ENCODE data around the gene CYP17A1.
"Not testable (repeated sequence)": the region's sequence is repeated elsewhere in the genome, so short reads cannot be mapped to it uniquely, and the experiment has no call there.

The CYP17A1 gene, protein sequence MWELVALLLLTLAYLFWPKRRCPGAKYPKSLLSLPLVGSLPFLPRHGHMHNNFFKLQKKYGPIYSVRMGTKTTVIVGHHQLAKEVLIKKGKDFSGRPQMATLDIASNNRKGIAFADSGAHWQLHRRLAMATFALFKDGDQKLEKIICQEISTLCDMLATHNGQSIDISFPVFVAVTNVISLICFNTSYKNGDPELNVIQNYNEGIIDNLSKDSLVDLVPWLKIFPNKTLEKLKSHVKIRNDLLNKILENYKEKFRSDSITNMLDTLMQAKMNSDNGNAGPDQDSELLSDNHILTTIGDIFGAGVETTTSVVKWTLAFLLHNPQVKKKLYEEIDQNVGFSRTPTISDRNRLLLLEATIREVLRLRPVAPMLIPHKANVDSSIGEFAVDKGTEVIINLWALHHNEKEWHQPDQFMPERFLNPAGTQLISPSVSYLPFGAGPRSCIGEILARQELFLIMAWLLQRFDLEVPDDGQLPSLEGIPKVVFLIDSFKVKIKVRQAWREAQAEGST

DNA sequence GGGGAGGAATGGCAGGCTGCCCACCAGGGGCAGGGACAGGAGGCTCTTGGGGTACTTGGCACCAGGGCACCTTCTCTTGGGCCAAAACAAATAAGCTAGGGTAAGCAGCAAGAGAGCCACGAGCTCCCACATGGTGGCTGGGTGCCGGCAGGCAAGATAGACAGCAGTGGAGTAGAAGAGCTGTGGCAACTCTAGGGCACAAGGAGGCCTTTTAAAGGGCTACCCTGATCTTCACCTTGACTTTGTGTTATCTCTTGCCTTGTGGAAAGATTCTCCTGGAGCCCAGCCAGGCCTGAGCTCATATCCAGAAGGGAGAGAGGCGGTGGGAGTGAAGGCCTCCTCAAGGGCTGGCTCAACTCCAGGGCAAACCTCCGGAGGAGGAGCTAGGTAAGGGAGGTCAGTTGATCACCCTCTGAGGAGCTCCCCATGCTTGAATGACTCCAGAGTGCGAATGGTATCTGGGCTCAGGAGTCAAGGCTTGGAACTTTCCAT lies at the start of gene CYP17A1:
Gene CYP17A1 (minus strand): TSS at position 184 of the 492 bp plus-strand sequence. CDS start 52 bp downstream, at position 132.
- DNase-seq (ENCODE audit: low read depth in 2 of 2) = no peak

DNA sequence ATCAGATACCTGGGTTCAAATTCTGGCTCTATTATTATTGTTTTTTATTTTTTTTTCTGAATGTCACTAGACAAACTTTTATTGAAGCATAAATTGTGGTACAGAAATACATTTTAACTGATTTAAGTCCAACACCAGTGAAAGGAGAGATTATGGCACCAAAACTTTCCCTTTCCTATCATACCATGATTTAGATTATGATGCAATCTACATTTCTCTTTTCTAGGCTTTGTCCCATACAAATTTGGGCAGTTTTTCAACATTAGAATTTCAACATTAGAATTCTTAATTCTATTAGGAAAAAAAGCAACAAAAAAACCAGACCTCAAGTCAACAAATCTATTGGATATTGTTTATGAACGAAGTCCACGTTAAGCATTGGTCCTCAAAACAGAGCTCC lies 43.0 kb upstream of the CYP17A1 start:
- DNase-seq (ENCODE audit: low read depth in 2 of 2) = no peak

DNA sequence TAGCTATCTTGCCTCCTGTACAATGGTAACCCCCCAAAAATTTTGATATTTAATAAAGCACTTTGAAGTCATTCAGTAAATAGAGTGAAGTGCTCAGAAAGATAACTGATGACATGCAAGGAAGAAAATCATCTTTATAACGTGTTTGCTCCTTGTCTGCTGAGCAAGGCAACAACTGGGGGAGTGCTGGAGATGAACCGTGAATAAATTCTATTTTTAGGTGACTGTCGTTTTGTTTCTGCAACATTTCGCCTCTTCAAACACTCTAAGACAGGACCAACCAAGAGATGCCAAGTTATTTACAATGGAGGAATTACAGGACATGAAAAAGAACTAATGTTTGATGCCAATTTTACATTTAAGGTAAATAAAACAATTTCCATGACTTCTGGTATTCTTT lies 41.4 kb upstream of the CYP17A1 start:
- DNase-seq (ENCODE audit: low read depth in 2 of 2) = no peak

DNA sequence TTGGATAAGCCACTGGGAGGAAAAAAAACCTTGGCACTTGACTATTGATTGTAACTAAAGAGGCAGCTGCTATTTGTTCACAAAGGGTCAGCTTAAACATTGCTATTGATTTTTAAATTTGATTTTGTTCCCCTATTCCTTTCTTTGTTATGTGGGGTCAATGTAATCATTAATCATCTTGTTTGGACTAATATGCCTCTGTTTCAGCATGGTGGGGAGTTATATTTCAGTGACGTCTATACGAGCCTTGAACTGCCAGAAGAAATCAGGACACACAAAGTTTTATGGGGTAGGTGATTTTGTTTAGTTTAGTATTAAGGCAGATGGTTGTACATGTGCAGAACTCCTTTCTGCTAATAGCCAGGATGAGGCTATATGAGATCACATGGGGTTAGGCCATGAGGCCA lies 39.5 kb upstream of the CYP17A1 start:
- no peak for DNase-seq (ENCODE audit: low read depth in 2 of 2)

DNA sequence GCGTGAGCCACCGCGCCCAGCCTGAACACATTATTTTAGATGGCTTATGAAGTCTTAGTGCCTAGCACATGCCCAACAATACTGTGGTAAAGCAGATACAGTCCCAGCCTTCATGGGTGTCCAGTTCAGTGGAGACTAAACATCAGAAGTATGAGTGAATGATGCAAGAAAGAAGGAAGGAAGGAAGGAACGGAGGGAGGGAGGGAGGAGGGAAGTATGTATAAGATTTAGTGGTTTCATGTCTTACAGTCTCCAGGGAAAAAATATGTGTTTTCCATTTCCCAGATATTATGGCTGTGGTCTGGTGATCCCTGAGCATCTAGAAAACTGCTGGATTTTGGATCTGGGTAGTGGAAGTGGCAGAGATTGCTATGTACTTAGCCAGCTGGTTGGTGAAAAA lies 35.0 kb upstream of the CYP17A1 start:
- DNase-seq (ENCODE audit: low read depth in 2 of 2) = no peak

DNA sequence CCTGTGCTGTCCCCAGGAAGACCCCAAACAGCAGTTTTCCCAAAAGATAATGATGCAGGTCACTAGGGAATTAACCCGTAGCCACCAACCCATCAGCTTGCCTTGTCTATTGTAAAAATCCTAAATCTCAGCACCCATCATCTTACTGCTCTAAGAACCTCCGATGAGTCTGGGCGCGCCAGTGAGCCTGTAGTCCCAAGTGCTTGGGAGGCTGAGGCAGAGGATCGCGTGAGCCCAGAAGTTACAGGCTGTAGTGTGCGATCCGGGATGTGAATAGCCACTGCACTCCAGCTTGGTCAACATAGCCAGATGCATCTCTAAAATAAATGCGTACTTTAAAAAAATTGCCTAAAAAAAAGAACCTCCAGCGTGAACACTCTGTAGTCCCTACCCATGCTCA lies 33.0 kb upstream of the CYP17A1 start:
- no peak for DNase-seq (ENCODE audit: low read depth in 2 of 2)

DNA sequence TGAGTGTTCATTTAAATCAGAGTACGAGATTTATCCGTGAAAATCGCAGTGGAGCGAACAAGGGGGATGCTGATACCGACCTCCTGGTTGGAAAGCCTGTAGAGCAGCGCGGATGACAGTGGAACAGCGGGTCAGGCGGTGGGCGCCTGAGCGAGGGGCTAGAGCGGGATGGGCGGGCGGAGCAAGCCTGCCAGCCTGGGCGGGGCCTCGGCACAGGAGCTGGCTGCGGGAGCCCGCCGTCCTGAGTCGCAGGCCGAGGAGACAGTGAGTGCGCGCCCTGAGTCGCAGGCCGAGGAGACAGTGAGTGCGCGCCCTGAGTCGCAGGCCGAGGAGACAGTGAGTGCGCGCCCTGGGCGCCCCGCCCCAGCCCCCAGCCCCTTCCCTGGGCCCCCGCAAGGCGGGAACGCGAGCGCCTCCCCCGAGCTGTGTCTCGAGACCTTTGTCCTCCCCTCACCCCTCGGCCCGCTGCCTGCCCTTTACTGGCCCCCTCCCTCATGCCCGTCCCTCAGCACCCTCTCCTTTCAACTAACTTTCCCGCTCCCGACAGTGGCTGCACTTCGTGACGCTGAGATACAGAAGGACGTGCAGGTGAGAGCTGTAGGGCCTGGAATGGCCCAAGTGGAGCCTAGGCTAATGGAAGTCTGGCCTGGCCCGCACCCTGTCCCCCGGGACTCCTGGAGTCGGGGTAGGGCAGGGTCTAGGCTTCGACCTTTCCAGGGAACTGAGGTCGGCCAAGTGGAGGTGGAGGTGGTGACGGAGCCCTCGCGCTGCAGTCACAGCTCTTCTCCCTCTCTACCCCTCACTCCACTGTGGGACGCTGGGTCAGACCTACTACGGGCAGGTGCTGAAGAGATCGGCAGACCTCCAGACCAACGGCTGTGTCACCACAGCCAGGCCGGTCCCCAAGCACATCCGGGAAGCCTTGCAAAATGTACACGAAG lies 32.3 kb upstream of the CYP17A1 start, which contains the start of gene AS3MT:
Gene AS3MT (plus strand): TSS at position 213 of the 941 bp plus-strand sequence. CDS start 123 bp downstream, at position 336.
- no peak for DNase-seq (ENCODE audit: low read depth in 2 of 2)

DNA sequence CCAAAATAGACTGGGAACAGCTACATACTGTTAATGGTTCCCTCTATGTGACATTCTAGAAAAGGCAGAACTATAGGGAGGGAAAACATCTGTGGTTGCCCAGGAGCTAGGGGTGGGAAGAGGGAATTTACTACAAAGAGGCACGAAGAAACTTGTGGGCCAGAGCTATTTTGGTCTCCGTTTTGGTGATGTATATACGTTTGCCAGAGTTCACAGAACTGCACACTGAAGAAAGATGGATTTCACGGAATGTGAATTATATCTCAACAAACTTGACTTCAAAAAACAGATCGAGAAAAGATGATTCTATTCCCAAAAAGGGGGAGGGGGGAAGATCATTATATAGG lies 31.7 kb upstream of the CYP17A1 start:
- DNase-seq (ENCODE audit: low read depth in 2 of 2) = no peak

DNA sequence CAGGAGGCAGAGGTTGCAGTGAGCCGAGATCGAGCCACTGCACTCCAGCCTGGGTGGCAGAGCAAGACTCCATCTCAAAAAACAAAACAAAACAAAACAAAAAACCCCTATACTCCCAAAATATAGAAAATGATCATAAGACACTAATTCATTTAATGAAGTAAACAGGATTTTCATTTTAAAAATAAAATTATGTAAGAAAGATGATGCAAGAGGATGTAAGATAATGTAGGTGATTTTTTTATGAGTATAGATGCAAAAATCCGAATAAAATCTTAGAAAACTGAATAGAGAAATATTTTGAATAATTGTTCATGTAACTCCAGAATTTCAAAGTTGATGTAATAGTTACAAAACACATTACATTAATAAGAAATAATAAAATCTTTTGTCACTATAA lies 28.4 kb upstream of the CYP17A1 start:
- DNase-seq (ENCODE audit: low read depth in 2 of 2) = no peak

DNA sequence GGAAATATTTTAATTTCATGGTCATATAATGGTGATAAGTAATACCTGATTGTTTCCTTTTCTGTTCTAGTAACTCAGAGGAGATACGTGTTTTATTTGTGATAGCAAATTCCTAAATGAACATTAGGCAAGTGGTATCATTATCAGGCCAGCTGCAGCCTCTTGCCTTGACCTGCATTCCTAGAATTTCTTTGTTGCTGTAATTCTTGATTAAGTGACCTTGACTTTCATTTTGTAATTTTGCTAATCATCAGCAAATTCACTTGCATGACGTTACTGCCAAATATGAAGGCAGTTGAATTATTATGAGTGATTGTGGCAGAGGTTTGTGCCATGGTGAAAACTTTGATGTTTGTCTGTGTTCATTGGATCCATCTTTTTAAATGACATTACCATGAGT lies 26.4 kb upstream of the CYP17A1 start:
- no peak for DNase-seq (ENCODE audit: low read depth in 2 of 2)

DNA sequence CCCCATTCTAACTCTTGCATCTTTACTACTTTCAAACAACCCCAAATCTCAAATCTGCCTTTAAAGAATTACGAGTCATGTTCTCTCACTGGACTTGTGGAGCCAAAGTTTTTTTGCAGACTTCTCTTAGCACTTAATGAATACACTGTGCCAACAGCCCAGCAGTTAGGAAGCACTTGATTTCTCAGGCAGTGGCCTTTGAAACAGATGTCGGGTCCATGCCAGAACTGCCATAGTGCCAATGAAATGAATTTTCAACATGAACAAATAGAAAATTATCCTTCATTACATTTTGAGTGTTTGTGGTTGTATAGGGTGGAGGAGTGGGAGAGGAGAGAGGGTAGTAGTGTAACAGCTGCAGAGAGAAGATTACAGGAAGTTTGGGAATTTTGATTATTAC lies 22.7 kb upstream of the CYP17A1 start:
- DNase-seq (ENCODE audit: low read depth in 2 of 2) = no peak

DNA sequence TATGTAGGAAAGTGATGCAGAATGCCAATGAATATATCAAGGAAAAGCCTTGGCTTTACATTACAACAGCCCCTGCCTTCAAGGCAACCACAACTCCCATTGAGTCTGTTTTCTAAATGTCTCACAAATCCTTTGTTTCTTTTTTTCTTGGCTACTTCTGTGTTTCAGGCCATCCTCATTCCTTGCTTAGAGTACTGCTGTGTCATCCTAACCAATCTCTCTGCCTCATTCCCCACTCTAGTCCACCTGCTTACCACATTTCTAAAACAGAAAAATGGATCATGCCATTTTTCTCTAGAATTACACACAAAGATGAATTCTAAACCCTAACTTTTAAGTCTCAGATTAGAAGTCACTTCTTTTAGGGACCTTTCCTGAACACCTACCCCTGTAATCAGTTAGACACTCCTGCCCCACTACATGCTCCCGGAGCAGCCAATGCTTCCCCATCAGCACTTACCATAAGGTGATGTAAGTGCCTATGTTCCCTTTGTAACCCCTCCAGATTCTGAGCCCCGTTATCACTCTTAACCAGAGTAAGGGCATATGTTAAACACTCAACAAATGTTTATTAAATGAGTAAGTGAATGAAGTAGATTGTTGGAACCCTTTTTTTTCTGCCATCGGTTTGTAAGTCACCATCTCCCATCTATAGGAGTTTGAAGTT lies 19.7 kb upstream of the CYP17A1 start:
- no peak for DNase-seq (ENCODE audit: low read depth in 2 of 2)

DNA sequence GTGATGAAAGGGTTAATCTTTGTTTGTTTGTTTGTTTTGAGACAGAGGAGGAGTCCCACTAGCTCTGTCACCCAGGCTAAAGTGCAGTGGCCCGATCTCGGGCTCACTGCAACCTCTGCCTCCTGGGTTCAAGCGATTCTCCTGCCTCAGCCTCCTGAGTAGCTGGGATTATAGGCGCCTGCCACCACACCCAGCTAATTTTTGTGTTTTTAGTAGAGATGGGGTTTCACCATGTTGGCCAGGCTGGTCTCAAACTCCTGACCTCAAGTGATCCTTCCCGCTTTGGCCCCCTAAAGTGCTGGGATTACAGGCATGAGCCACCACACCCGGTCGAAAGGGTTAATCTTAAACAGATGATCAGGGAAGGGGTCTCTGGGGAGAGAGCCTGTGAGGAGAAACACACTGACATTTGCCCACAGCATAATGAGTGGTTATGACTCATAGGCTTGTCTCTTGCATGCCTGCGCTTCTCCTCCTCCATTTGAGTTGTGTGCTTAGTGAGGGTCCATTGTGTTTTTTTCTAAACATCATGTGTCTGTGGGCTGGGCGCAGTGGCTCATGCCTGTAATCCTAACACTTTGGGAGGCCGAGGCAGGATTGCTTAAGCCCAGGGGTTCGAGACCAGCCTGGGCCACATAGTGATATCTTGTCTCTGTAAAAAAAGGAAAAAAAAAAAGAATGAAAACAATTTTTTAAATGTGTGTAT lies 18.7 kb upstream of the CYP17A1 start:
- DNase-seq (ENCODE audit: low read depth in 2 of 2) = not testable (repeated sequence)

DNA sequence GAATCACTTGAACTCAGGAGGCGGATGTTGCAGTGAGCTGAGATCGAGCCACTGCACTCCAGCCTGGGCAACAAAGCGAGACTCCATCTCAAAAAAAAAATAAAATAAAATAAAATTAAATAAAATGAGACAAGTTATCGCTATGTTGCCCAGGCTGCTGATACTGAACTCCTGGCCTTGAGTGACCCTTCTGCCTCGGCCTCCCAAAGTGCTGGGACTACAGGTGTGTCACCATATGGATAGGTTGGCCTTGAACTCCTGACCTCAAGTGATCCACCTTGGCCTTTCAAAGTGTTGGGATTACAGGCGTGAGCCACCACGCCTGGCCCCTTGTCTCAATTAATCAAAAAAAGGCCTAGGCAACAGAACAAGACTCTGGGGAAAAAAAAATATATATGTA lies 16.0 kb upstream of the CYP17A1 start:
- not testable (repeated sequence) for DNase-seq (ENCODE audit: low read depth in 2 of 2)

DNA sequence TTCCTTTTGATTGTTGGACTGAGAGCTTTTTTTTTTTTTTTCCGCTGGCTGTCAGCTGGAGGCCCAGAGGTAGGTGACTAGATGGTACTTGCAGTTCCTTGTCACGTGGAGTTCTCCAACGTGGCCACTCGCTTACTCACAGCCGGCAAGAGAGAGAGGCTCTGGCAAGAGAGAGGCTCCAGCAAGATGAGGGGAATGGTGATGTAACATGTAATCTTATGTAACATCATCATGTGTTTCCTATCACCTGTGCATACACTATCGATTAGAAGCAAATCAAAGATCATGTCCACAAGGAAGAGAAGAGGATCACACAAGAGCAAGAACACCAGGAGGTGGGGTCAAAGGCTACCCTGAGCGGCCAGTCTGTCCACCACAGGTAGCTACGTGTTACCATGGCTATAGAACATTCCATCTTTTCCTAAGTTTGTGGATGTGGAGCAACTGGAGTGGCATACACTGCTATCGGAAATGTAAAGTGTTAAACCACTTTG lies 12.9 kb upstream of the CYP17A1 start:
- no peak for DNase-seq (ENCODE audit: low read depth in 2 of 2)

DNA sequence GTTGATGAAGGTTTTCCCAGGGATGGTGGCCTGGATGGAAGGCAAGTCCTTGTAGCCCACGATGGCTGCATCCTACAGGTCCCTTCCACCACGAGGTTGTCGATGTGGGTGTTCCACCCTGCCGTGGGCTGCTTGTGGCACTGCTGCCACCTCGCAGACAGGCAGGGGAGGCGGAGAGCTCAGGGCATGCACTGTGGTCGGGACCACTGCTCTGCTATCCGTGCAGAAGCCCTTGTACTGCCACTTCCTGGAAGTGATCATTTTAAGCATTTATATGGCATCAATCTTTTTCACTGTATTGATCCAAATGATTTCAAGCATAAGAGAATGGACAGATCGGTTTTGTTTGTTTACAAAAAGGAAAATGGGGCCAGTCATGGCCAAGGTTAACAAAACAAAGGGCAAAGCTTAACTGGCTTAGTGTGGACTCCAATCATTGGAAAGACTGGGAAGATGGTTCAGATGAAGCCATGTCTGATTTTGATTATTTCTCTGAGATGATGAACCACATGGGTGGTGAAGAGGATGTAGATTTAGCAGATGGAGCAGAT lies 8.2 kb upstream of the CYP17A1 start:
- no peak for DNase-seq (ENCODE audit: low read depth in 2 of 2)

DNA sequence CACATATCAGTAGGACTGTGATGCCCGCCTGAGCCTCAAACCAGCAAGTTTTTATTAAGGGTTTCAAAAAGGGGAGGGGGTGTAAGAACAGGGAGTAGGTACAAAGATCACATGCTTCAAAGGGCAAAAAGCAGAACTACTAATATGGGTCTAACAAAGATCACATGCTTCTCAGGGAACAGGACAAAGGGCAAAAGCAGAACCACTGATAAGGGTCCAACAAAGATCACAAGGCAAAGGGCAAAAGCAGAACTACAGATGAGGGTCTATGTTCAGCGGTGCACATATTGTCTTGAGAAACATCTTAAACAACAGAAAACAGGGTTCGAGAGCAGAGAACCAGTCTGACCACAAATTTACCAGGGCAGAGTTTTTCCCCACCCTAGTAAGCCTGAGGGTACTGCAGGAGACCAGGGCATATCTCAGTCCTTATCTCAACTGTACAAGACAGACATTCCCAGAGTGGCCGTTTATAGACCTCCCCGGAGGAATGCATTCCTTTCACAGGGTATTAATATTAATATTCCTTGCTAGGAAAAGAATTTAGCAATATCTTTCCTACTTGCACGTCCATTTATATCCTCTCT lies 7.1 kb upstream of the CYP17A1 start:
- DNase-seq (ENCODE audit: low read depth in 2 of 2) = not testable (repeated sequence)

DNA sequence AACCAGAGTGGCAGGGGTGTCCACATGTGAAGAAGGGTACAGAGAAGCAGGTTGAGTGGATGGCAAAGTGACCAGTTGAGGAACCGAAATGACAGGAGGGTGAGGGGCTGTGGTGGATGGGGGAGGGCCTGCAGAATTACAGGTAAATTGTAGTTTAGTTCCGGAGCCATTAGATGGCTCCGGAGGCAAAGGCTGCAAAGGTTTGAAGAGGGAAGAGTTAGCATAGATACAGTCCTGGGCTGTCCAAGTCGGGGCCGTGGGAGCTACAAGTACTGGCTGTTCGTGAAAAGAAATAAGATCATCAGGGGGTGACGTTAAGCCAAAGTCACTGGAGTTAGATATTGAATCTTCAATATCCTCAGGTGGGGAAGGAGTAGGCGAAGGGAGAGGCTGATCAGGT lies 5.9 kb upstream of the CYP17A1 start:
- not testable (repeated sequence) for DNase-seq (ENCODE audit: low read depth in 2 of 2)

DNA sequence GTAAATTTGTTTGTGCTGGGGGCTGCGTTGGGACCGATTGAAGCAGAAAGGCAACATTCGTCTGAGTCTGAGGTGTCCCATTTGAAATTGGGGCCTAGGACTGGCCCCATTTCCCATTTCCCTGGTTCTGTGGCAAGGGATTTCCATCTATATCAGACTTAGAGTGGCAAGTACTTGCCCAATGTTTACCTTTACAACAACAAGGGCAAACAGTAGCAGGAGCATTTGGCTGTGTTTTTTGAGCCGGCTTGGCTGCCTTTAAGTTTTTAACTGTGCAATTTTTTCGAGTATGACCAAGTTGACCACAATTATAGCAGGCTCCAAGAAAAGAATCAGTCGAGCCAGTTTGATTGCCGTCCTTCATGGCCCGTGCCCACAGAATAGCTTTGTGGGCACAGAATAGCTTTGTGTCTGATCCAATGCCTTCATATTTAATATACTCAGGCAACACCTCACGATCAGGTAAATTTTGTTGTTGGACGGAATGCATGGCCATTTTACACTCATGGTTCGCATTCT lies 4.7 kb upstream of the CYP17A1 start:
- no peak for DNase-seq (ENCODE audit: low read depth in 2 of 2)
